HepG2 (cell line): ENCODE results near the gene VSNL1. TPM values are rescaled to one million over a fixed set of nuclear protein-coding genes. Genes with fewer than 3 reads are reported as not detected.

Source experiments
- ATAC-seq: fragments of 200-7000 bp; cut with Tn5 transposase; 3 replicates; pipeline ENCODE4 v1.9.1; 2020; ENCODE audit warnings: mild to moderate bottlenecking, moderate library complexity
- BruUV-seq: library from RNA; stranded (reverse); fragments of 400-500 nt; replicated peaks from 2 replicates; lab custom pipeline; 2021; lab: Mats Ljungman, UMichigan
- CTCF ChIA-PET: fragments of 300-600 bp; formaldehyde crosslinking; extraction: SDS; loops from one replicate; lab custom pipeline; 2021; ENCODE audit warnings: low total read pairs, inconsistent platforms, low intra/inter-chr PET ratio; lab: Yijun Ruan, JAX
- POLR2A ChIA-PET: fragments of 350-600 bp; sonication (Branson Sonifier 250); formaldehyde crosslinking; loops from one replicate; lab custom pipeline; 2020; ENCODE audit warnings: antibody characterized with exemption, inconsistent platforms; lab: Yijun Ruan, JAX
- DNase-seq: peaks from one replicate; pipeline ENCODE4 v3.0.0-alpha.2; 2015; ENCODE audit warnings: low spot score
- FAIRE-seq: peaks from 3 replicates; lab custom pipeline; 2011; peaks lifted over from hg19 to GRCh38; lab: Jason Lieb, UNC
- H2AFZ ChIP-seq: one replicate; pipeline ENCODE4 v1.6.1; 2011; ENCODE audit warnings: low read length, inconsistent platforms
- H3K27ac ChIP-seq: fragments of 300-600 bp; 3 replicates; pipeline ENCODE4 v1.8.0; 2011; ENCODE audit warnings: mixed run types, mild to moderate bottlenecking, mixed read lengths, low read length, inconsistent platforms; ENCODE audit not compliant: insufficient read depth; ENCODE audit errors: extremely low read length
- H3K27me3 ChIP-seq, 2 experiments: fragments of 200-600 bp in 1 of 2; 2 replicates in 1 of 2; 3 replicates in 1 of 2; pipeline versions ENCODE4 v1.6.0 to v1.8.0; 2011; ENCODE audit warnings: low read length in 2 of 2, mild to moderate bottlenecking in 2 of 2, moderate library complexity in 2 of 2, inconsistent platforms in 1 of 2; ENCODE audit not compliant: insufficient read depth in 2 of 2, control insufficient read depth in 1 of 2
- H3K36me3 ChIP-seq, 2 experiments: fragments of 200-600 bp in 1 of 2; replicated peaks in 1 of 2; 2 replicates in 1 of 2; 3 replicates in 1 of 2; pipeline versions ENCODE4 v1.5.1 to v1.8.0; 2011; ENCODE audit warnings: low read length in 2 of 2, inconsistent platforms in 1 of 2; ENCODE audit not compliant: insufficient read depth in 2 of 2, control insufficient read depth in 1 of 2
- H3K4me1 ChIP-seq: 2 replicates; pipeline ENCODE4 v1.5.1; 2012; ENCODE audit warnings: low read length, inconsistent platforms; ENCODE audit not compliant: insufficient read depth
- H3K4me2 ChIP-seq: 2 replicates; pipeline ENCODE4 v1.6.0; 2011; ENCODE audit warnings: low read depth, low read length, inconsistent platforms
- H3K4me3 ChIP-seq, 3 experiments: fragments of 200-600 bp in 1 of 3; sonication (generic), shearing (Covaris generic) in 1 of 3; replicated peaks in 1 of 3; 2 replicates each; pipeline ENCODE4 v1.5.1; 2011 to 2016; ENCODE audit warnings: low read length in 3 of 3, inconsistent platforms in 2 of 3, low read depth in 2 of 3, mild to moderate bottlenecking in 2 of 3, control low read depth in 1 of 3, mixed read lengths in 1 of 3; ENCODE audit not compliant: insufficient read depth in 1 of 3
- H3K79me2 ChIP-seq: one replicate; pipeline ENCODE4 v1.6.1; 2011; ENCODE audit warnings: low read length, inconsistent platforms; ENCODE audit not compliant: insufficient read depth
- H3K9ac ChIP-seq: 2 replicates; pipeline ENCODE4 v1.6.0; 2011; ENCODE audit warnings: mild to moderate bottlenecking, low read depth, low read length, inconsistent platforms; ENCODE audit not compliant: insufficient read depth
- H3K9me3 ChIP-seq: 2 replicates; pipeline ENCODE4 v1.5.1; 2012; ENCODE audit warnings: mild to moderate bottlenecking, low read length
- H4K20me1 ChIP-seq: 2 replicates; pipeline ENCODE4 v1.6.0; 2011; ENCODE audit warnings: inconsistent platforms, mild to moderate bottlenecking, low read length, moderate library complexity; ENCODE audit not compliant: insufficient read depth
- HDAC6 ChIP-seq: fragments of 200-600 bp; sonication (generic); IDR thresholded peaks from 2 replicates; pipeline ENCODE4 v1.7.0; 2017; ENCODE audit warnings: mild to moderate bottlenecking, antibody characterized with exemption, low read length, low read depth
- HNRNPH1 ChIP-seq: fragments of 200-400 bp; formaldehyde crosslinking; optimal IDR thresholded peaks from 2 replicates; pipeline ENCODE3; 2017; ENCODE audit warnings: mild to moderate bottlenecking, low read depth, low read length
- PTBP1 ChIP-seq: fragments of 200-400 bp; formaldehyde crosslinking; IDR thresholded peaks from 2 replicates; pipeline ENCODE4 v1.6.1; 2018; ENCODE audit warnings: low read length, low read depth; ENCODE audit not compliant: poor library complexity, severe bottlenecking
- ZNF234 ChIP-seq: sonication (generic); formaldehyde crosslinking; conservative IDR thresholded peaks from 2 replicates; pipeline ENCODE4 v1.5.1; 2020; ENCODE audit warnings: mild to moderate bottlenecking, missing genetic modification reagents
- ZNF337 ChIP-seq: sonication (generic); formaldehyde crosslinking; IDR thresholded peaks from 2 replicates; pipeline ENCODE4 v1.5.1; 2020; ENCODE audit warnings: missing genetic modification reagents, low read depth, mild to moderate bottlenecking, borderline replicate concordance
- ZNF775 ChIP-seq: sonication (generic); formaldehyde crosslinking; IDR thresholded peaks from 2 replicates; pipeline ENCODE4 v1.4.0; 2020; ENCODE audit warnings: missing genetic modification reagents, mild to moderate bottlenecking, moderate library complexity, borderline replicate concordance
- WGBS: methylation state at CpG from one replicate; pipeline ENCODE4 v1.1.6; 2017; ENCODE audit warnings: low lambda C conversion rate; 5-methylcytosine and 5-hydroxymethylcytosine counted together
- in situ Hi-C: cut with HindIII; loops from 2 replicates; pipeline ENCODE4 v1.10.0; 2017; ENCODE audit warnings: low pct_unique_long_range_greater_than_20kb; ENCODE audit not compliant: extremely low pct_ligation_motif_present
- intact Hi-C: fragments of 100-400 bp; cut with micrococcal nuclease; formaldehyde crosslinking; loops from one replicate; pipeline ENCODE4 v1.10.0; 2022; ENCODE audit not compliant: unreplicated experiment
- polyA plus RNA-seq, 8 experiments: library from polyadenylated mRNA; depleted of rRNA in 3 of 8; stranded (reverse) in 7 of 8; unstranded in 1 of 8; fragments of >200 nt; fragmentation: Illumina TruSeq in 4 of 8; extraction: Trizol in 4 of 8; gene quantifications; 2 replicates each; pipeline versions ENCODE4 v1.2.1 to v1.2.3, GENCODE V29; 2011 to 2016; ENCODE audit warnings: low read depth in 4 of 8, missing spikeins in 1 of 8, mixed read lengths in 1 of 8; ENCODE audit not compliant: insufficient read depth in 1 of 8
- total RNA-seq, 5 experiments: library from RNA; depleted of rRNA; stranded (reverse); fragments of >200 nt; fragmentation: Illumina TruSeq; extraction: Trizol; gene quantifications; 2 replicates each; pipeline ENCODE4 v1.2.3, GENCODE V29; 2016; ENCODE audit warnings: low read depth in 1 of 5
- TF ChIP-seq, protein P1 (sequence below): sonication (generic); formaldehyde crosslinking; IDR thresholded peaks from 2 replicates; pipeline ENCODE4 v1.4.0; 2020; ENCODE audit warnings: missing genetic modification reagents

Gene VSNL1
- total and polyA plus RNA-seq, 2 of the 13 experiments (the other 11 are each of a cell fraction or from before 2014, with no cell fraction given) = 63.2 to 95.9 TPM

DNA sequence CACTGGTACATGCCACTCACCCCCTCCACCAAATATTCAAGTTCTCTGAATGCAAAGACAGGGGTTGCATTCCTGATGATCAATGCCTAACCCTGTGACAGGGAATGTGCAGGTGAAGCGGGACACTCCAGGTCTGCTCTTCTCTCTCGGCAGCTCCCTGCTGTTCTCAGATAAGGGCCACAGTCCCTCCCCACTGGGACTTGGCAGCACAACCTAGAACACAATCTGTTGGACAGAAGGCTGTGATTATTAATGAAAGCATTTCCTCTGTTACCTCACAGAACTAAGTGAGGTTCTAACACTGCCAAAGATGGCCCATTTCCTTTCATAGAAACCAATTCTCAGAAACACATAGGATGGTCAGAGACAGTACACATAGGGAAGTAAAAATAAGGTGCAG, 42.7 kb downstream of the VSNL1 start:
- ATAC-seq = no peak
- intact Hi-C loops (no loop called here), in situ Hi-C loops (no loop called here)
- ChIA-PET CTCF (no interaction called here), POLR2A (no interaction called here)
- H3K27ac ChIP-seq = no peak overlapping the region
- H3K36me3 ChIP-seq = no peaks in the 10 kb centered on the region; a peak in 4 of 5 replicates
- no peaks in the 10 kb centered on the region for H4K20me1 ChIP-seq
- no peaks in the 10 kb centered on the region for H3K9me3 ChIP-seq
- TF ChIP-seq ZNF337 (CRISPR knock-in tag) = no peak
- no peak for TF ChIP-seq ZNF775 (CRISPR knock-in tag)
- TF ChIP-seq, protein P1, sequence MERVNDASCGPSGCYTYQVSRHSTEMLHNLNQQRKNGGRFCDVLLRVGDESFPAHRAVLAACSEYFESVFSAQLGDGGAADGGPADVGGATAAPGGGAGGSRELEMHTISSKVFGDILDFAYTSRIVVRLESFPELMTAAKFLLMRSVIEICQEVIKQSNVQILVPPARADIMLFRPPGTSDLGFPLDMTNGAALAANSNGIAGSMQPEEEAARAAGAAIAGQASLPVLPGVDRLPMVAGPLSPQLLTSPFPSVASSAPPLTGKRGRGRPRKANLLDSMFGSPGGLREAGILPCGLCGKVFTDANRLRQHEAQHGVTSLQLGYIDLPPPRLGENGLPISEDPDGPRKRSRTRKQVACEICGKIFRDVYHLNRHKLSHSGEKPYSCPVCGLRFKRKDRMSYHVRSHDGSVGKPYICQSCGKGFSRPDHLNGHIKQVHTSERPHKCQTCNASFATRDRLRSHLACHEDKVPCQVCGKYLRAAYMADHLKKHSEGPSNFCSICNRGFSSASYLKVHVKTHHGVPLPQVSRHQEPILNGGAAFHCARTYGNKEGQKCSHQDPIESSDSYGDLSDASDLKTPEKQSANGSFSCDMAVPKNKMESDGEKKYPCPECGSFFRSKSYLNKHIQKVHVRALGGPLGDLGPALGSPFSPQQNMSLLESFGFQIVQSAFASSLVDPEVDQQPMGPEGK (CRISPR knock-in tag) = no peak
- no peak for TF ChIP-seq PTBP1
- TF ChIP-seq HNRNPH1 = no peak
- no peak for TF ChIP-seq HDAC6
- TF ChIP-seq ZNF234 (CRISPR knock-in tag) = no peak
- no peak for FAIRE-seq
- DNase-seq = no peak
- 92% methylated on average over 2 of the region's 2 CpGs for WGBS
- peaks cover 72% of the 10 kb centered on the region for H3K4me1 ChIP-seq
- no TSS peak for BruUV-seq
- H3K4me3 ChIP-seq = no peak overlapping the region
- no peak overlapping the region for H2AFZ ChIP-seq
- no peaks in the 10 kb centered on the region for H3K27me3 ChIP-seq
- no peak overlapping the region for H3K9ac ChIP-seq
- H3K79me2 ChIP-seq = peaks cover 73% of the 10 kb centered on the region
- no peak overlapping the region for H3K4me2 ChIP-seq
